HepG2 (cell line): ENCODE results near the gene RGS19. TPM values are rescaled to one million over a fixed set of nuclear protein-coding genes. Genes with fewer than 3 reads are reported as not detected.

ENCODE experiments used
- ATAC-seq: fragments of 200-7000 bp; cut with Tn5 transposase; 3 replicates; pipeline ENCODE4 v1.9.1; 2020; ENCODE audit warnings: mild to moderate bottlenecking, moderate library complexity
- BruUV-seq: library from RNA; stranded (reverse); fragments of 400-500 nt; replicated peaks from 2 replicates; lab custom pipeline; 2021; lab: Mats Ljungman, UMichigan
- CTCF ChIA-PET: fragments of 300-600 bp; formaldehyde crosslinking; extraction: SDS; loops from one replicate; lab custom pipeline; 2021; ENCODE audit warnings: low total read pairs, inconsistent platforms, low intra/inter-chr PET ratio; lab: Yijun Ruan, JAX
- POLR2A ChIA-PET: fragments of 350-600 bp; sonication (Branson Sonifier 250); formaldehyde crosslinking; loops from one replicate; lab custom pipeline; 2020; ENCODE audit warnings: antibody characterized with exemption, inconsistent platforms; lab: Yijun Ruan, JAX
- DNase-seq: peaks from one replicate; pipeline ENCODE4 v3.0.0-alpha.2; 2015; ENCODE audit warnings: low spot score
- FAIRE-seq: peaks from 3 replicates; lab custom pipeline; 2011; peaks lifted over from hg19 to GRCh38; lab: Jason Lieb, UNC
- H2AFZ ChIP-seq: one replicate; pipeline ENCODE4 v1.6.1; 2011; ENCODE audit warnings: low read length, inconsistent platforms
- H3K27ac ChIP-seq: fragments of 300-600 bp; 3 replicates; pipeline ENCODE4 v1.8.0; 2011; ENCODE audit warnings: mixed run types, mild to moderate bottlenecking, mixed read lengths, low read length, inconsistent platforms; ENCODE audit not compliant: insufficient read depth; ENCODE audit errors: extremely low read length
- H3K27me3 ChIP-seq, 2 experiments: fragments of 200-600 bp in 1 of 2; 2 replicates in 1 of 2; 3 replicates in 1 of 2; pipeline versions ENCODE4 v1.6.0 to v1.8.0; 2011; ENCODE audit warnings: low read length in 2 of 2, mild to moderate bottlenecking in 2 of 2, moderate library complexity in 2 of 2, inconsistent platforms in 1 of 2; ENCODE audit not compliant: insufficient read depth in 2 of 2, control insufficient read depth in 1 of 2
- H3K36me3 ChIP-seq, 2 experiments: fragments of 200-600 bp in 1 of 2; replicated peaks in 1 of 2; 2 replicates in 1 of 2; 3 replicates in 1 of 2; pipeline versions ENCODE4 v1.5.1 to v1.8.0; 2011; ENCODE audit warnings: low read length in 2 of 2, inconsistent platforms in 1 of 2; ENCODE audit not compliant: insufficient read depth in 2 of 2, control insufficient read depth in 1 of 2
- H3K4me1 ChIP-seq: 2 replicates; pipeline ENCODE4 v1.5.1; 2012; ENCODE audit warnings: low read length, inconsistent platforms; ENCODE audit not compliant: insufficient read depth
- H3K4me2 ChIP-seq: 2 replicates; pipeline ENCODE4 v1.6.0; 2011; ENCODE audit warnings: low read depth, low read length, inconsistent platforms
- H3K4me3 ChIP-seq, 3 experiments: fragments of 200-600 bp in 1 of 3; sonication (generic), shearing (Covaris generic) in 1 of 3; replicated peaks in 1 of 3; 2 replicates each; pipeline ENCODE4 v1.5.1; 2011 to 2016; ENCODE audit warnings: low read length in 3 of 3, inconsistent platforms in 2 of 3, low read depth in 2 of 3, mild to moderate bottlenecking in 2 of 3, control low read depth in 1 of 3, mixed read lengths in 1 of 3; ENCODE audit not compliant: insufficient read depth in 1 of 3
- H3K79me2 ChIP-seq: one replicate; pipeline ENCODE4 v1.6.1; 2011; ENCODE audit warnings: low read length, inconsistent platforms; ENCODE audit not compliant: insufficient read depth
- H3K9ac ChIP-seq: 2 replicates; pipeline ENCODE4 v1.6.0; 2011; ENCODE audit warnings: mild to moderate bottlenecking, low read depth, low read length, inconsistent platforms; ENCODE audit not compliant: insufficient read depth
- H3K9me3 ChIP-seq: 2 replicates; pipeline ENCODE4 v1.5.1; 2012; ENCODE audit warnings: mild to moderate bottlenecking, low read length
- H4K20me1 ChIP-seq: 2 replicates; pipeline ENCODE4 v1.6.0; 2011; ENCODE audit warnings: inconsistent platforms, mild to moderate bottlenecking, low read length, moderate library complexity; ENCODE audit not compliant: insufficient read depth
- AGO2 ChIP-seq: fragments of 200-400 bp; formaldehyde crosslinking; optimal IDR thresholded peaks from 2 replicates; pipeline ENCODE3; 2017; ENCODE audit warnings: mild to moderate bottlenecking, low read depth, low read length, moderate library complexity
- ARID2 ChIP-seq: sonication (generic); formaldehyde crosslinking; IDR thresholded peaks from 2 replicates; pipeline ENCODE4 v1.8.1; 2022; ENCODE audit warnings: mild to moderate bottlenecking, missing genetic modification reagents, borderline replicate concordance
- CHCHD3 ChIP-seq: sonication (generic); formaldehyde crosslinking; IDR thresholded peaks from 2 replicates; pipeline ENCODE4 v1.8.0; 2022; ENCODE audit warnings: mild to moderate bottlenecking, missing genetic modification reagents, moderate library complexity
- FOXO4 ChIP-seq: sonication (generic); formaldehyde crosslinking; conservative IDR thresholded peaks from 2 replicates; pipeline ENCODE4 v1.8.1; 2023; ENCODE audit warnings: missing genetic modification reagents
- HNRNPH1 ChIP-seq: fragments of 200-400 bp; formaldehyde crosslinking; optimal IDR thresholded peaks from 2 replicates; pipeline ENCODE3; 2017; ENCODE audit warnings: mild to moderate bottlenecking, low read depth, low read length
- HNRNPLL ChIP-seq: fragments of 200-400 bp; formaldehyde crosslinking; IDR thresholded peaks from 2 replicates; pipeline ENCODE4 v1.6.1; 2017; ENCODE audit warnings: mild to moderate bottlenecking, low read depth, low read length; ENCODE audit not compliant: poor library complexity, severe bottlenecking
- MED1 ChIP-seq: sonication (generic); formaldehyde crosslinking; IDR thresholded peaks from 2 replicates; pipeline ENCODE4 v1.4.0; 2020; ENCODE audit warnings: missing genetic modification reagents
- MEIS1 ChIP-seq: sonication (generic); formaldehyde crosslinking; IDR thresholded peaks from 2 replicates; pipeline ENCODE4 v1.9.0; 2021; ENCODE audit warnings: mild to moderate bottlenecking, missing genetic modification reagents, moderate library complexity, borderline replicate concordance
- MYC ChIP-seq: sonication (generic); formaldehyde crosslinking; IDR thresholded peaks from 2 replicates; pipeline ENCODE4 v1.9.0; 2021; ENCODE audit warnings: missing genetic modification reagents, borderline replicate concordance
- NFKB2 ChIP-seq: sonication (generic); formaldehyde crosslinking; IDR thresholded peaks from 2 replicates; pipeline ENCODE4 v1.4.0; 2020; ENCODE audit warnings: missing genetic modification reagents, borderline replicate concordance
- NKX3-1 ChIP-seq: sonication (generic); formaldehyde crosslinking; IDR thresholded peaks from 2 replicates; pipeline ENCODE4 v1.5.0; 2020; ENCODE audit warnings: missing genetic modification reagents
- PCBP1 ChIP-seq: fragments of 200-400 bp; formaldehyde crosslinking; IDR thresholded peaks from 2 replicates; pipeline ENCODE4 v1.6.1; 2017; ENCODE audit warnings: mild to moderate bottlenecking, low read depth, low read length, borderline replicate concordance
- SKI ChIP-seq: fragments of 450-650 bp; IDR thresholded peaks from one replicate; pipeline ENCODE4 v1.6.1; 2018; ENCODE audit warnings: mild to moderate bottlenecking; ENCODE audit not compliant: partially characterized antibody
- SNAPC2 ChIP-seq: sonication (generic); formaldehyde crosslinking; IDR thresholded peaks from 2 replicates; pipeline ENCODE4 v1.8.1; 2022; ENCODE audit warnings: mild to moderate bottlenecking, missing genetic modification reagents
- SRSF1 ChIP-seq: fragments of 200-400 bp; formaldehyde crosslinking; optimal IDR thresholded peaks from 2 replicates; pipeline ENCODE3; 2017; ENCODE audit warnings: mild to moderate bottlenecking, low read depth, low read length, moderate library complexity
- ZFY ChIP-seq: sonication (generic); formaldehyde crosslinking; IDR thresholded peaks from 2 replicates; pipeline ENCODE4 v1.4.0; 2020; ENCODE audit warnings: missing genetic modification reagents
- ZNF143 ChIP-seq: sonication (generic); formaldehyde crosslinking; IDR thresholded peaks from 2 replicates; pipeline ENCODE4 v1.4.0; 2020; ENCODE audit warnings: missing genetic modification reagents
- ZNF329 ChIP-seq: sonication (generic); formaldehyde crosslinking; IDR thresholded peaks from 2 replicates; pipeline ENCODE4 v1.9.0; 2021; ENCODE audit warnings: low read depth, mild to moderate bottlenecking, missing genetic modification reagents
- ZNF33A ChIP-seq: sonication (generic); formaldehyde crosslinking; IDR thresholded peaks from 2 replicates; pipeline ENCODE4 v1.5.1; 2020; ENCODE audit warnings: missing genetic modification reagents, mild to moderate bottlenecking, moderate library complexity, borderline replicate concordance
- ZNF577 ChIP-seq: sonication (generic); formaldehyde crosslinking; IDR thresholded peaks from 2 replicates; pipeline ENCODE4 v1.4.0; 2020; ENCODE audit warnings: mild to moderate bottlenecking, low read depth, missing genetic modification reagents, borderline replicate concordance
- ZNF672 ChIP-seq: sonication (generic); formaldehyde crosslinking; IDR thresholded peaks from 2 replicates; pipeline ENCODE4 v1.8.1; 2022; ENCODE audit warnings: missing genetic modification reagents
- ZNF720 ChIP-seq: sonication (generic); formaldehyde crosslinking; IDR thresholded peaks from 2 replicates; pipeline ENCODE4 v1.4.0; 2020; ENCODE audit warnings: missing genetic modification reagents
- ZNF768 ChIP-seq: sonication (generic); formaldehyde crosslinking; IDR thresholded peaks from 2 replicates; pipeline ENCODE4 v1.4.0; 2020; ENCODE audit warnings: missing genetic modification reagents
- ZNF891 ChIP-seq: sonication (generic); formaldehyde crosslinking; IDR thresholded peaks from 2 replicates; pipeline ENCODE4 v1.5.0; 2020; ENCODE audit warnings: mild to moderate bottlenecking, missing genetic modification reagents
- ZSCAN20 ChIP-seq: sonication (generic); formaldehyde crosslinking; IDR thresholded peaks from 2 replicates; pipeline ENCODE4 v1.4.0; 2020; ENCODE audit warnings: missing genetic modification reagents, mild to moderate bottlenecking, borderline replicate concordance
- WGBS: methylation state at CpG from one replicate; pipeline ENCODE4 v1.1.6; 2017; ENCODE audit warnings: low lambda C conversion rate; 5-methylcytosine and 5-hydroxymethylcytosine counted together
- in situ Hi-C: cut with HindIII; loops from 2 replicates; pipeline ENCODE4 v1.10.0; 2017; ENCODE audit warnings: low pct_unique_long_range_greater_than_20kb; ENCODE audit not compliant: extremely low pct_ligation_motif_present
- intact Hi-C: fragments of 100-400 bp; cut with micrococcal nuclease; formaldehyde crosslinking; loops from one replicate; pipeline ENCODE4 v1.10.0; 2022; ENCODE audit not compliant: unreplicated experiment
- polyA plus RNA-seq, 8 experiments: library from polyadenylated mRNA; depleted of rRNA in 3 of 8; stranded (reverse) in 7 of 8; unstranded in 1 of 8; fragments of >200 nt; fragmentation: Illumina TruSeq in 4 of 8; extraction: Trizol in 4 of 8; gene quantifications; 2 replicates each; pipeline versions ENCODE4 v1.2.1 to v1.2.3, GENCODE V29; 2011 to 2016; ENCODE audit warnings: low read depth in 4 of 8, missing spikeins in 1 of 8, mixed read lengths in 1 of 8; ENCODE audit not compliant: insufficient read depth in 1 of 8
- total RNA-seq, 5 experiments: library from RNA; depleted of rRNA; stranded (reverse); fragments of >200 nt; fragmentation: Illumina TruSeq; extraction: Trizol; gene quantifications; 2 replicates each; pipeline ENCODE4 v1.2.3, GENCODE V29; 2016; ENCODE audit warnings: low read depth in 1 of 5

Gene RGS19
- total and polyA plus RNA-seq, 2 of the 13 experiments (the other 11 are each of a cell fraction or from before 2014, with no cell fraction given), result 10.7 to 11.9 TPM

DNA sequence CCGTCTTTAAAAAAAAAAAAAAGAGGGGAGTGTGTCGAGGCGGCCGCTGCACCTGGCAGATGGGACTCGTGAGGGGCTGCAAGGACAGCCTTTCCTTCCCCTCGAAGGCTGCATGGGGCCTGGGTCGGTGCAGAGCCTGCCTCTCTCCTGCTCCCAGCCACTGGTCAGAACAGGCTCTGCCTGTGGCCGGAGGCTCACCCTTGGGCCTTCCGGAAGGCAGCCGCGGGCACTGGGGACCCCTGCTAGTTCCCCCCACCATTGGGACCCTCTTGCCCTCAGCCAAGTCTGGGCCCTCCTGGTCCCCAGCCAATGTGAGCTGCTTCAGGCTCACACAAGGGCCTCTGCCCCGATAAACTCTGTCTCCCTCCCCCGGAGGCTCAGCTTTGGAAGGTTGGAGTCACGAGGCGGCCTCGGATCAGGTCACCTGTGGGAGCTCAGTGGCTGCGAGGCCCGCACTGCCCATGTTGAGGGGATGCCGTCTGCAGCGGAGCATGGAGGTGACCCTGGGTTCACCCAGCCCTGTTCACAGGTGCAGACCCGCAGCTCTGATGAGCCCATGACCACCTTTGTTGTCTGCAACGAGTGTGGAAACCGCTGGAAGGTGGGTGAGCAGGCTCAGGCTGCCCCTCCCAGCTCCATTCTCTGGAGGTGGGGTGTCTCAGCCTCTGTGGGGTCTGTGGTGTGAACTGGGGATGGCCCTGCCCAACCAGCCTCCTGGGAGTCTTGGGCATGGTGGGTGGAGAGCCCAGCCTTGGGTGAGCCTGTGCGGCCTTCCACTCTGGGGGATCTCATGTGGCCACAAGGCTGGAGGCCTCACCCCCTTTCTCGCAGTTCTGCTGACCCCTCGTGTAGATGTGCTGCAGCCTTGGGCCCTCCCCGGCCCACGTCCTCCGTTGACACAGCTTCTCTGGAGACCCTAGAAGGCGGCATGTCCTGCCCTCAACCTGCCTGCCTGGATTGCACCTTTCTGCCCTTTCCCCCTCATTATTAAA is 7.7 kb downstream of the RGS19 start:
- Histone ChIP-seq H3K36me3 (no peaks in the 10 kb centered on the region), H4K20me1 (no peaks in the 10 kb centered on the region), H2AFZ (no peak overlapping the region), H3K4me2 (no peak overlapping the region), H3K27ac (no peak overlapping the region), H3K27me3 (peaks cover 0 to 11% of the 10 kb centered on the region in 2 experiments; a peak in 2 of 5 replicates), H3K9me3 (no peaks in the 10 kb centered on the region), H3K79me2 (no peaks in the 10 kb centered on the region), H3K4me3 (no peak overlapping the region), H3K9ac (no peak overlapping the region), H3K4me1 (peaks cover 18% of the 10 kb centered on the region)
- POLR2A ChIA-PET, result interaction anchor here (0.9 to 1.1 kb wide), 2 partner anchors 36 to 91 kb away, joined by 3 to 4 read pairs; partner anchors contain the start of gene C20orf204
- DNase-seq (no peak), ATAC-seq (no peak), FAIRE-seq (no peak)
- no TSS peak for BruUV-seq
- in situ Hi-C loops, result no loop called here
- intact Hi-C loops, result no loop called here
- WGBS, result 71% methylated on average over 25 of the region's 30 CpGs
- CTCF ChIA-PET, result no interaction called here
- no peak for TF ChIP-seq SRSF1
- TF ChIP-seq SNAPC2 (CRISPR knock-in tag), result no peak
- TF ChIP-seq ZNF577 (CRISPR knock-in tag), result no peak
- TF ChIP-seq ZNF768, result 0 out of 2 replicates have a peak, but pooled peaks have one; percentile 14
- no peak for TF ChIP-seq ZNF329 (CRISPR knock-in tag)
- no peak for TF ChIP-seq SKI
- TF ChIP-seq ZSCAN20 (CRISPR knock-in tag), result no peak
- no peak for TF ChIP-seq ARID2 (CRISPR knock-in tag)
- peak; percentile 85 for TF ChIP-seq AGO2
- TF ChIP-seq MYC (CRISPR knock-in tag), result 0 out of 2 replicates have a peak, but pooled peaks have one; percentile 14
- TF ChIP-seq ZNF143 (CRISPR knock-in tag), result no peak
- TF ChIP-seq MEIS1 (CRISPR knock-in tag), result no peak
- 0 out of 2 replicates have a peak, but pooled peaks have one; percentile 16 for TF ChIP-seq ZNF891 (CRISPR knock-in tag)
- TF ChIP-seq HNRNPH1, result no peak
- TF ChIP-seq PCBP1, result no peak
- 0 out of 2 replicates have a peak, but pooled peaks have one; percentile 9 for TF ChIP-seq CHCHD3 (CRISPR knock-in tag)
- TF ChIP-seq NFKB2 (CRISPR knock-in tag), result no peak
- no peak for TF ChIP-seq HNRNPLL
- TF ChIP-seq MED1 (CRISPR knock-in tag), result no peak
- no peak for TF ChIP-seq ZNF672
- TF ChIP-seq ZNF720 (CRISPR knock-in tag), result no peak
- no peak for TF ChIP-seq ZFY (CRISPR knock-in tag)
- no peak for TF ChIP-seq ZNF33A
- TF ChIP-seq NKX3-1, result no peak
- TF ChIP-seq FOXO4, result 0 out of 2 replicates have a peak, but pooled peaks have one; percentile 68
